ENCODE results near the gene LRRC27.

GRCh38 chr10:132418527-132419416, 86.8 kb downstream of the LRRC27 start:
- TF ChIP-seq CTCF (IDR thresholded peaks at IDR 0.05) (peak in 1 of 6 experiments; percentile 12), POLR2AphosphoS5 (IDR thresholded peaks at IDR 0.05) (peak; percentile 55 to 77), POLR2A (IDR thresholded peaks at IDR 0.05) (peak in 2 of 4 donors; percentile 34 to 77)
